ENCODE data around the gene STXBP4.

Gene STXBP4

GRCh38 chr17:54971901-54972300, 3.3 kb downstream of the STXBP4 start:
- no peak for DNase-seq (ENCODE audit: low read depth)

GRCh38 chr17:54972406-54973138, 4.0 kb downstream of the STXBP4 start:
- no peak for DNase-seq (ENCODE audit: low read depth)

GRCh38 chr17:54974759-54975158, 6.2 kb downstream of the STXBP4 start:
- DNase-seq (ENCODE audit: low read depth) = no peak

GRCh38 chr17:54976316-54976715, 7.8 kb downstream of the STXBP4 start:
- no peak for DNase-seq (ENCODE audit: low read depth)

GRCh38 chr17:54977744-54978143, 9.2 kb downstream of the STXBP4 start:
- DNase-seq (ENCODE audit: low read depth) = no peak

- DNase-seq (ENCODE audit: low read depth) = no peak
Observed at GRCh38 chr17:54979657-54980056, 11.1 kb downstream of the STXBP4 start.

- no peak for DNase-seq (ENCODE audit: low read depth)
Observed at GRCh38 chr17:54980375-54980774, 11.8 kb downstream of the STXBP4 start.

GRCh38 chr17:54982399-54982798, 13.8 kb downstream of the STXBP4 start:
- DNase-seq (ENCODE audit: low read depth) = no peak

GRCh38 chr17:54983260-54983659, 14.7 kb downstream of the STXBP4 start:
- no peak for DNase-seq (ENCODE audit: low read depth)

- no peak for DNase-seq (ENCODE audit: low read depth)
Observed at GRCh38 chr17:54985476-54985875, 16.9 kb downstream of the STXBP4 start.

- no peak for DNase-seq (ENCODE audit: low read depth)
Observed at GRCh38 chr17:54990118-54990517, 21.6 kb downstream of the STXBP4 start.

GRCh38 chr17:54991567-54991966, 23.0 kb downstream of the STXBP4 start:
- no peak for DNase-seq (ENCODE audit: low read depth)

GRCh38 chr17:54992797-54993639, 24.5 kb downstream of the STXBP4 start:
- DNase-seq (ENCODE audit: low read depth) = peak; percentile 17

- DNase-seq (ENCODE audit: low read depth) = no peak
Observed at GRCh38 chr17:54996441-54996840, 27.9 kb downstream of the STXBP4 start.

- DNase-seq (ENCODE audit: low read depth) = no peak
Observed at GRCh38 chr17:55002458-55002857, 33.9 kb downstream of the STXBP4 start.

- DNase-seq (ENCODE audit: low read depth) = no peak
Observed at GRCh38 chr17:55004484-55004883, 35.9 kb downstream of the STXBP4 start.

- DNase-seq (ENCODE audit: low read depth) = peak; percentile 12
Observed at GRCh38 chr17:55005520-55005919, 37.0 kb downstream of the STXBP4 start.

GRCh38 chr17:55023626-55024025, 55.1 kb downstream of the STXBP4 start:
- DNase-seq (ENCODE audit: low read depth) = no peak

GRCh38 chr17:55037828-55038227, 69.3 kb downstream of the STXBP4 start:
- no peak for DNase-seq (ENCODE audit: low read depth)

GRCh38 chr17:55038291-55038690, 69.7 kb downstream of the STXBP4 start:
- DNase-seq (ENCODE audit: low read depth) = no peak

- DNase-seq (ENCODE audit: low read depth) = no peak
Observed at GRCh38 chr17:55040611-55041010, 72.0 kb downstream of the STXBP4 start.

- DNase-seq (ENCODE audit: low read depth) = no peak
Observed at GRCh38 chr17:55053855-55054254, 85.3 kb downstream of the STXBP4 start.

- no peak for DNase-seq (ENCODE audit: low read depth)
Observed at GRCh38 chr17:55054429-55054828, 85.9 kb downstream of the STXBP4 start.
